ENCODE data around the gene TBXA2R. TPM values are rescaled to one million over a fixed set of nuclear protein-coding genes. Genes with fewer than 3 reads are reported as not detected.

TBXA2R gene
- total RNA-seq, 4 donors from 2014 or later = 1.4 to 14.9 (median 4.5) TPM

GRCh38 chr19:3595521-3596061, 11.1 kb downstream of the TBXA2R start:
- no peak overlapping the region for H3K27ac ChIP-seq
- no peak overlapping the region for H3K4me3 ChIP-seq
- peaks cover 0 to 27% of the 10 kb centered on the region in 2 donors for H3K36me3 ChIP-seq
- 85% methylated on average over 8 of the region's 34 CpGs for WGBS, 2 donors (ENCODE audit: low coverage in 1 of 2)
- no peaks in the 10 kb centered on the region for H3K9me3 ChIP-seq
- H3K27me3 ChIP-seq = no peaks in the 10 kb centered on the region
- no peak for ATAC-seq
- TF ChIP-seq EP300 (IDR thresholded peaks at IDR 0.05) (no peak), POLR2A (IDR thresholded peaks at IDR 0.05) (no peak), CTCF (IDR thresholded peaks at IDR 0.05) (no peak), POLR2AphosphoS5 (IDR thresholded peaks at IDR 0.05) (no peak)
- no peaks in the 10 kb centered on the region for H3K4me1 ChIP-seq

- ATAC-seq = no peak
- H3K4me3 ChIP-seq = no peak overlapping the region
- H3K27me3 ChIP-seq = no peaks in the 10 kb centered on the region
- H3K4me1 ChIP-seq = no peaks in the 10 kb centered on the region
- H3K9me3 ChIP-seq = no peaks in the 10 kb centered on the region
- peak overlapping the region in 1 of 4 donors; percentile 8 for H3K27ac ChIP-seq
- WGBS, 2 donors (ENCODE audit: low coverage in 1 of 2) = no CpG with 5 or more reads among the region's 11 CpGs
- no peak for TF ChIP-seq POLR2A (IDR thresholded peaks at IDR 0.05)
- TF ChIP-seq EP300 (IDR thresholded peaks at IDR 0.05) = no peak
- TF ChIP-seq CTCF (IDR thresholded peaks at IDR 0.05) = no peak
- no peak for TF ChIP-seq POLR2AphosphoS5 (IDR thresholded peaks at IDR 0.05)
- peaks cover 0 to 20% of the 10 kb centered on the region in 2 donors for H3K36me3 ChIP-seq
Measured at GRCh38 chr19:3593156-3593555, 13.5 kb downstream of the TBXA2R start.

- H3K36me3 ChIP-seq = peaks cover 0 to 13% of the 10 kb centered on the region in 2 donors
- ATAC-seq = no peak
- H3K4me3 ChIP-seq = no peak overlapping the region
- H3K4me1 ChIP-seq = peaks cover 0 to 4% (median 0%) of the 10 kb centered on the region in 3 donors
- no peak for TF ChIP-seq CTCF (IDR thresholded peaks at IDR 0.05)
- no peak for TF ChIP-seq POLR2AphosphoS5 (IDR thresholded peaks at IDR 0.05)
- no peak for TF ChIP-seq POLR2A (IDR thresholded peaks at IDR 0.05)
- TF ChIP-seq EP300 (IDR thresholded peaks at IDR 0.05) = no peak
- no CpG with 5 or more reads among the region's 9 CpGs for WGBS, 2 donors (ENCODE audit: low coverage in 1 of 2)
- no peaks in the 10 kb centered on the region for H3K9me3 ChIP-seq
- H3K27ac ChIP-seq = no peak overlapping the region
- no peaks in the 10 kb centered on the region for H3K27me3 ChIP-seq
Measured at GRCh38 chr19:3591876-3592613, 14.6 kb downstream of the TBXA2R start.

- no peak for ATAC-seq
- peaks cover 0 to 13% of the 10 kb centered on the region in 2 donors for H3K36me3 ChIP-seq
- no peaks in the 10 kb centered on the region for H3K9me3 ChIP-seq
- H3K4me1 ChIP-seq = peaks cover 0 to 13% (median 4%) of the 10 kb centered on the region in 3 donors
- H3K4me3 ChIP-seq = no peak overlapping the region
- no peak for TF ChIP-seq EP300 (IDR thresholded peaks at IDR 0.05)
- WGBS, 2 donors (ENCODE audit: low coverage in 1 of 2) = 100% methylated on average over 1 of the region's 8 CpGs; no CpG with 5 or more reads in 1 of the 2 donors
- H3K27me3 ChIP-seq = peaks cover 3% of the 10 kb centered on the region
- H3K27ac ChIP-seq = no peak overlapping the region
Measured at GRCh38 chr19:3590991-3591659, 15.6 kb downstream of the TBXA2R start.

- ATAC-seq = no peak
- peaks cover 0 to 25% (median 10%) of the 10 kb centered on the region in 3 donors for H3K4me1 ChIP-seq
- TF ChIP-seq EP300 (IDR thresholded peaks at IDR 0.05) (no peak), POLR2A (IDR thresholded peaks at IDR 0.05) (no peak), POLR2AphosphoS5 (IDR thresholded peaks at IDR 0.05) (no peak), CTCF (IDR thresholded peaks at IDR 0.05) (no peak)
- WGBS, 2 donors (ENCODE audit: low coverage in 1 of 2) = no CpG with 5 or more reads among the region's 22 CpGs
- peaks cover 15% of the 10 kb centered on the region for H3K27me3 ChIP-seq
- no peaks in the 10 kb centered on the region for H3K9me3 ChIP-seq
- no peak overlapping the region for H3K27ac ChIP-seq
- peaks cover 0 to 4% of the 10 kb centered on the region in 2 donors for H3K36me3 ChIP-seq
- no peak overlapping the region for H3K4me3 ChIP-seq
Measured at GRCh38 chr19:3589949-3590348, 16.7 kb downstream of the TBXA2R start.

All from gastroesophageal sphincter (tissue), 4 donors.